ENCODE measurements around the gene THBS2. TPM values are rescaled to one million over a fixed set of nuclear protein-coding genes. Genes with fewer than 3 reads are reported as not detected.

The THBS2 gene
- total and polyA plus RNA-seq, 2 of the 4 experiments (the other 2 are of a cell fraction), result 97.3 to 113 TPM

DNA sequence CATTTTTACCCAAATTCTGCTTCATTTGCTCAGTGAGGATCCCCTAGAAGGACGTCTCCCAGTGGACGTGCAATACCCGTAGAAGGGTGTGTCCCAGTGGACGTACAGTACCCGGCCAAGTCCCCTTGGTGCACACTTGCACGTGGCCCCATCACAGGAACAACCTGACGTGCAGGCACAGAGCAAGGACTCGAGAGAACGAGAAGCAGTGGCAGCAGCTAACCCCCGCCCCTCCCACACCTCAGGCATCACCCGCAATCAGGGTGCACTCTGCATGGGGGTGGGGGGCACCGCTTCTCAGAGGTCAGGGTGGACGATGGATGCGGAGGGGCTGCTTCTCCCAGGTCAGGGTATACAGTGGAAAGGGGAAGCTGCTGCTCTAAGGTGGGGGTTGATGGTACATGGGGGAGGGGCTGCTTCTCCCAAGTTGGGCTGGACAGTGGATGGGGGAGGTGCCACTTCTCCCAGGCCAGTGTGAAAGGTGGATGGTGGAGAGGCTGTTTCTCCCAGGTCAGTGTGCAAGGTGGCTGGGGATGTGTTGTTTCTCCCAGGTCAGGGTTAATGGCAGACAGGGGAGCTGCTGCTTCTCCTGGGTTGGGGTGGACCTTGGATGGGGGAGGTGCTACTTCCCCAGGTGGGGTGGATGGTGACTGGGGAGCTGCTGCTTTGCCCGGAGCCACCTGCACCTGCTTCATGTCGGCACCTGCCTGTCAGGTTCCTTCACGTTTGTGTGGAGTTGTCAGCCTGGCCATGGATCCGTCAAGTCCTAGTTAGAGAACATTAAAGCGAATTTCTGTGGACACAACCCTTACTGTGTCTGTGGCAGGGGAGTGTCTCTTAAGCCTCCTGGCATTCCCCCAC is 1.0 kb upstream of the THBS2 start:
- Histone ChIP-seq H3K9me3 (ENCODE audit: control insufficient read depth, insufficient read depth, low read length) (peaks cover 2% of the 10 kb centered on the region; the same call in 1 of the 2 replicates), H2BK5ac (ENCODE audit: low read depth, low read length, poor library complexity, severe bottlenecking) (no peak overlapping the region), H2BK120ac (ENCODE audit: low read depth, low read length) (no peak overlapping the region), H4K5ac (ENCODE audit: low read depth, low read length) (no peak overlapping the region), H3K56ac (ENCODE audit: extremely low read depth, insufficient read depth, low read length) (no peak overlapping the region), H3K36me3 (ENCODE audit: control insufficient read depth, insufficient read depth, low read length) (no peaks in the 10 kb centered on the region), H4K8ac (ENCODE audit: low read depth in 2 of 2, low read length in 2 of 2) (no peak overlapping the region), H3K23ac (ENCODE audit: low read depth, low read length) (no peak overlapping the region), H3K4me1 (ENCODE audit: control insufficient read depth, insufficient read depth, low read length) (peaks cover 15% of the 10 kb centered on the region), H2AK9ac (replicated peaks; ENCODE audit: low read depth, low read length, poor library complexity) (no peak overlapping the region), H4K20me1 (ENCODE audit: insufficient read depth, low read length) (no peaks in the 10 kb centered on the region), H3K14ac (replicated peaks; ENCODE audit: low read depth, low read length) (no peak overlapping the region), H3K27me3 (ENCODE audit: control insufficient read depth, insufficient read depth, low read length) (no peaks in the 10 kb centered on the region), H3K4ac (ENCODE audit: low read depth, low read length) (no peak overlapping the region), H3K9me1 (ENCODE audit: insufficient read depth, low read length) (peaks cover 5% of the 10 kb centered on the region; the same call in 1 of the 2 replicates), H3K27ac (ENCODE audit: insufficient read depth, low read length) (no peak overlapping the region), H3K4me2 (ENCODE audit: low read depth, low read length) (no peak overlapping the region), H2BK15ac (ENCODE audit: low read depth, low read length) (no peak overlapping the region), H3K4me3 (ENCODE audit: insufficient read depth, low read depth, low read length) (no peak overlapping the region), H3K9ac (ENCODE audit: low read depth, low read length) (no peak overlapping the region), H2AK5ac (ENCODE audit: low read depth, low read length) (peak overlapping the region; percentile 26), H2AFZ (replicated peaks; ENCODE audit: low read length, poor library complexity) (peak overlapping the region; percentile 52), H4K91ac (ENCODE audit: insufficient read depth, low read depth, low read length) (no peak overlapping the region), H2BK20ac (ENCODE audit: low read depth, low read length) (no peak overlapping the region), H3K79me1 (ENCODE audit: low read depth in 1 of 2, low read length in 2 of 2) (peaks cover 9 to 14% of the 10 kb centered on the region in 2 experiments; a peak in 2 of 4 replicates), H3K18ac (ENCODE audit: low read depth, low read length) (no peak overlapping the region; the same call in 1 of the 2 replicates)
- dilution Hi-C loops (cut with HindIII; ENCODE audit: low sequenced_read_pairs, unreplicated experiment), result no loop called here
- DNase-seq (no peak), ATAC-seq (ENCODE audit: low read depth) (no peak)
- intact Hi-C loops (cut with micrococcal nuclease), result loop anchor here (5.0 kb wide), 2 partner anchors 118 to 448 kb away; partner anchors contain the start of genes C6orf120 and WDR27
- in situ Hi-C loops (cut with MboI; ENCODE audit: low sequenced_read_pairs), result no loop called here
- TF ChIP-seq, protein P1, sequence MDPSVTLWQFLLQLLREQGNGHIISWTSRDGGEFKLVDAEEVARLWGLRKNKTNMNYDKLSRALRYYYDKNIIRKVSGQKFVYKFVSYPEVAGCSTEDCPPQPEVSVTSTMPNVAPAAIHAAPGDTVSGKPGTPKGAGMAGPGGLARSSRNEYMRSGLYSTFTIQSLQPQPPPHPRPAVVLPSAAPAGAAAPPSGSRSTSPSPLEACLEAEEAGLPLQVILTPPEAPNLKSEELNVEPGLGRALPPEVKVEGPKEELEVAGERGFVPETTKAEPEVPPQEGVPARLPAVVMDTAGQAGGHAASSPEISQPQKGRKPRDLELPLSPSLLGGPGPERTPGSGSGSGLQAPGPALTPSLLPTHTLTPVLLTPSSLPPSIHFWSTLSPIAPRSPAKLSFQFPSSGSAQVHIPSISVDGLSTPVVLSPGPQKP (IDR thresholded peaks at IDR 0.05; ENCODE audit: borderline replicate concordance, low read depth, low read length), result no peak
- TF ChIP-seq SMC3 (IDR thresholded peaks at IDR 0.05; ENCODE audit: low read depth, low read length), result no peak
- no peak for TF ChIP-seq NFE2L2 (IDR thresholded peaks at IDR 0.05; ENCODE audit: low read depth, low read length)
- TF ChIP-seq BHLHE40 (IDR thresholded peaks at IDR 0.05; ENCODE audit: low read depth, low read length), result no peak
- no peak for TF ChIP-seq POLR2A (IDR thresholded peaks at IDR 0.05; ENCODE audit: low read depth, low read length)
- TF ChIP-seq, protein P2, sequence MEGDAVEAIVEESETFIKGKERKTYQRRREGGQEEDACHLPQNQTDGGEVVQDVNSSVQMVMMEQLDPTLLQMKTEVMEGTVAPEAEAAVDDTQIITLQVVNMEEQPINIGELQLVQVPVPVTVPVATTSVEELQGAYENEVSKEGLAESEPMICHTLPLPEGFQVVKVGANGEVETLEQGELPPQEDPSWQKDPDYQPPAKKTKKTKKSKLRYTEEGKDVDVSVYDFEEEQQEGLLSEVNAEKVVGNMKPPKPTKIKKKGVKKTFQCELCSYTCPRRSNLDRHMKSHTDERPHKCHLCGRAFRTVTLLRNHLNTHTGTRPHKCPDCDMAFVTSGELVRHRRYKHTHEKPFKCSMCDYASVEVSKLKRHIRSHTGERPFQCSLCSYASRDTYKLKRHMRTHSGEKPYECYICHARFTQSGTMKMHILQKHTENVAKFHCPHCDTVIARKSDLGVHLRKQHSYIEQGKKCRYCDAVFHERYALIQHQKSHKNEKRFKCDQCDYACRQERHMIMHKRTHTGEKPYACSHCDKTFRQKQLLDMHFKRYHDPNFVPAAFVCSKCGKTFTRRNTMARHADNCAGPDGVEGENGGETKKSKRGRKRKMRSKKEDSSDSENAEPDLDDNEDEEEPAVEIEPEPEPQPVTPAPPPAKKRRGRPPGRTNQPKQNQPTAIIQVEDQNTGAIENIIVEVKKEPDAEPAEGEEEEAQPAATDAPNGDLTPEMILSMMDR (conservative IDR thresholded peaks at IDR 0.05; ENCODE audit: low read depth, low read length), result no peak
- no peak for TF ChIP-seq FOS (IDR thresholded peaks at IDR 0.05; ENCODE audit: low read depth, low read length)
- TF ChIP-seq CHD1 (IDR thresholded peaks at IDR 0.05; ENCODE audit: low read depth, low read length), result no peak
- TF ChIP-seq RFX5 (IDR thresholded peaks at IDR 0.05; ENCODE audit: low read depth, low read length), result no peak
- no peak for TF ChIP-seq RAD21 (IDR thresholded peaks at IDR 0.05; ENCODE audit: low read length)
- TF ChIP-seq MAFK (IDR thresholded peaks at IDR 0.05; ENCODE audit: low read depth, low read length), result no peak
- WGBS, 2 experiments (ENCODE audit: extremely low coverage in 2 of 2, insufficient read length in 1 of 2), result 45% methylated on average over 7 of the region's 19 CpGs; no CpG with 5 or more reads in 1 of the 2 experiments
- ChIA-PET CTCF (no interaction called here), POLR2A (ENCODE audit: unreplicated experiment) (no interaction called here)
- no TSS peak for BruUV-seq (replicated peaks)
